HepG2 (cell line): ENCODE results near the gene MYO16. TPM values are rescaled to one million over a fixed set of nuclear protein-coding genes. Genes with fewer than 3 reads are reported as not detected.

Source experiments
- ATAC-seq: fragments of 200-7000 bp; cut with Tn5 transposase; 3 replicates; pipeline ENCODE4 v1.9.1; 2020; ENCODE audit warnings: mild to moderate bottlenecking, moderate library complexity
- BruUV-seq: library from RNA; stranded (reverse); fragments of 400-500 nt; replicated peaks from 2 replicates; lab custom pipeline; 2021; lab: Mats Ljungman, UMichigan
- CTCF ChIA-PET: fragments of 300-600 bp; formaldehyde crosslinking; extraction: SDS; loops from one replicate; lab custom pipeline; 2021; ENCODE audit warnings: low total read pairs, inconsistent platforms, low intra/inter-chr PET ratio; lab: Yijun Ruan, JAX
- POLR2A ChIA-PET: fragments of 350-600 bp; sonication (Branson Sonifier 250); formaldehyde crosslinking; loops from one replicate; lab custom pipeline; 2020; ENCODE audit warnings: antibody characterized with exemption, inconsistent platforms; lab: Yijun Ruan, JAX
- DNase-seq: peaks from one replicate; pipeline ENCODE4 v3.0.0-alpha.2; 2015; ENCODE audit warnings: low spot score
- FAIRE-seq: peaks from 3 replicates; lab custom pipeline; 2011; peaks lifted over from hg19 to GRCh38; lab: Jason Lieb, UNC
- H2AFZ ChIP-seq: one replicate; pipeline ENCODE4 v1.6.1; 2011; ENCODE audit warnings: low read length, inconsistent platforms
- H3K27ac ChIP-seq: fragments of 300-600 bp; 3 replicates; pipeline ENCODE4 v1.8.0; 2011; ENCODE audit warnings: mixed run types, mild to moderate bottlenecking, mixed read lengths, low read length, inconsistent platforms; ENCODE audit not compliant: insufficient read depth; ENCODE audit errors: extremely low read length
- H3K27me3 ChIP-seq, 2 experiments: fragments of 200-600 bp in 1 of 2; 2 replicates in 1 of 2; 3 replicates in 1 of 2; pipeline versions ENCODE4 v1.6.0 to v1.8.0; 2011; ENCODE audit warnings: low read length in 2 of 2, mild to moderate bottlenecking in 2 of 2, moderate library complexity in 2 of 2, inconsistent platforms in 1 of 2; ENCODE audit not compliant: insufficient read depth in 2 of 2, control insufficient read depth in 1 of 2
- H3K36me3 ChIP-seq, 2 experiments: fragments of 200-600 bp in 1 of 2; replicated peaks in 1 of 2; 2 replicates in 1 of 2; 3 replicates in 1 of 2; pipeline versions ENCODE4 v1.5.1 to v1.8.0; 2011; ENCODE audit warnings: low read length in 2 of 2, inconsistent platforms in 1 of 2; ENCODE audit not compliant: insufficient read depth in 2 of 2, control insufficient read depth in 1 of 2
- H3K4me1 ChIP-seq: 2 replicates; pipeline ENCODE4 v1.5.1; 2012; ENCODE audit warnings: low read length, inconsistent platforms; ENCODE audit not compliant: insufficient read depth
- H3K4me2 ChIP-seq: 2 replicates; pipeline ENCODE4 v1.6.0; 2011; ENCODE audit warnings: low read depth, low read length, inconsistent platforms
- H3K4me3 ChIP-seq, 3 experiments: fragments of 200-600 bp in 1 of 3; sonication (generic), shearing (Covaris generic) in 1 of 3; replicated peaks in 1 of 3; 2 replicates each; pipeline ENCODE4 v1.5.1; 2011 to 2016; ENCODE audit warnings: low read length in 3 of 3, inconsistent platforms in 2 of 3, low read depth in 2 of 3, mild to moderate bottlenecking in 2 of 3, control low read depth in 1 of 3, mixed read lengths in 1 of 3; ENCODE audit not compliant: insufficient read depth in 1 of 3
- H3K79me2 ChIP-seq: one replicate; pipeline ENCODE4 v1.6.1; 2011; ENCODE audit warnings: low read length, inconsistent platforms; ENCODE audit not compliant: insufficient read depth
- H3K9ac ChIP-seq: 2 replicates; pipeline ENCODE4 v1.6.0; 2011; ENCODE audit warnings: mild to moderate bottlenecking, low read depth, low read length, inconsistent platforms; ENCODE audit not compliant: insufficient read depth
- H3K9me3 ChIP-seq: 2 replicates; pipeline ENCODE4 v1.5.1; 2012; ENCODE audit warnings: mild to moderate bottlenecking, low read length
- H4K20me1 ChIP-seq: 2 replicates; pipeline ENCODE4 v1.6.0; 2011; ENCODE audit warnings: inconsistent platforms, mild to moderate bottlenecking, low read length, moderate library complexity; ENCODE audit not compliant: insufficient read depth
- HNRNPL ChIP-seq: fragments of 200-400 bp; formaldehyde crosslinking; IDR thresholded peaks from 2 replicates; pipeline ENCODE4 v1.6.1; 2017; ENCODE audit warnings: mild to moderate bottlenecking, low read depth, low read length
- IKZF5 ChIP-seq: IDR thresholded peaks from 2 replicates; pipeline ENCODE4 v1.6.1; 2018; ENCODE audit warnings: missing genetic modification reagents, mild to moderate bottlenecking, missing compliant biosample characterization
- KDM4B ChIP-seq: sonication (generic); formaldehyde crosslinking; IDR thresholded peaks from 2 replicates; pipeline ENCODE4 v1.4.0; 2020; ENCODE audit warnings: missing genetic modification reagents
- NFKBIZ ChIP-seq: IDR thresholded peaks from 2 replicates; pipeline ENCODE4 v1.6.1; 2018; ENCODE audit warnings: missing genetic modification reagents, missing compliant biosample characterization
- RFX5 ChIP-seq: IDR thresholded peaks from 2 replicates; pipeline ENCODE4 v1.6.1; 2011; ENCODE audit warnings: low read depth, low read length, improper control_type of control experiment
- SNAPC5 ChIP-seq: sonication (generic); formaldehyde crosslinking; IDR thresholded peaks from 2 replicates; pipeline ENCODE4 v1.8.1; 2023; ENCODE audit warnings: mild to moderate bottlenecking, missing genetic modification reagents, borderline replicate concordance
- TCF7 ChIP-seq: sonication (generic); IDR thresholded peaks from 2 replicates; pipeline ENCODE4 v1.6.1; 2016; ENCODE audit warnings: antibody characterized with exemption, low read depth
- ZMYM2 ChIP-seq: sonication (generic); formaldehyde crosslinking; IDR thresholded peaks from 2 replicates; pipeline ENCODE4 v1.8.0; 2022; ENCODE audit warnings: mild to moderate bottlenecking, missing genetic modification reagents
- ZNF607 ChIP-seq: sonication (generic); formaldehyde crosslinking; IDR thresholded peaks from 2 replicates; pipeline ENCODE4 v1.5.1; 2020; ENCODE audit warnings: missing genetic modification reagents, mild to moderate bottlenecking, borderline replicate concordance
- ZNF629 ChIP-seq: sonication (generic); formaldehyde crosslinking; conservative IDR thresholded peaks from 2 replicates; pipeline ENCODE4 v1.5.0; 2020; ENCODE audit warnings: missing genetic modification reagents
- ZNF687 ChIP-seq: sonication (generic); formaldehyde crosslinking; IDR thresholded peaks from 2 replicates; pipeline ENCODE4 v1.5.1; 2020; ENCODE audit warnings: mild to moderate bottlenecking, missing genetic modification reagents, moderate library complexity
- WGBS: methylation state at CpG from one replicate; pipeline ENCODE4 v1.1.6; 2017; ENCODE audit warnings: low lambda C conversion rate; 5-methylcytosine and 5-hydroxymethylcytosine counted together
- in situ Hi-C: cut with HindIII; loops from 2 replicates; pipeline ENCODE4 v1.10.0; 2017; ENCODE audit warnings: low pct_unique_long_range_greater_than_20kb; ENCODE audit not compliant: extremely low pct_ligation_motif_present
- intact Hi-C: fragments of 100-400 bp; cut with micrococcal nuclease; formaldehyde crosslinking; loops from one replicate; pipeline ENCODE4 v1.10.0; 2022; ENCODE audit not compliant: unreplicated experiment
- polyA plus RNA-seq, 8 experiments: library from polyadenylated mRNA; depleted of rRNA in 3 of 8; stranded (reverse) in 7 of 8; unstranded in 1 of 8; fragments of >200 nt; fragmentation: Illumina TruSeq in 4 of 8; extraction: Trizol in 4 of 8; gene quantifications; 2 replicates each; pipeline versions ENCODE4 v1.2.1 to v1.2.3, GENCODE V29; 2011 to 2016; ENCODE audit warnings: low read depth in 4 of 8, missing spikeins in 1 of 8, mixed read lengths in 1 of 8; ENCODE audit not compliant: insufficient read depth in 1 of 8
- total RNA-seq, 5 experiments: library from RNA; depleted of rRNA; stranded (reverse); fragments of >200 nt; fragmentation: Illumina TruSeq; extraction: Trizol; gene quantifications; 2 replicates each; pipeline ENCODE4 v1.2.3, GENCODE V29; 2016; ENCODE audit warnings: low read depth in 1 of 5

MYO16 gene
- total and polyA plus RNA-seq, 2 of the 13 experiments (the other 11 are each of a cell fraction or from before 2014, with no cell fraction given) = not detected

- Histone ChIP-seq H3K4me2 (no peak overlapping the region), H3K4me3 (no peak overlapping the region), H3K27ac (no peak overlapping the region), H3K9me3 (no peaks in the 10 kb centered on the region), H2AFZ (no peak overlapping the region), H3K9ac (no peak overlapping the region), H3K27me3 (no peaks in the 10 kb centered on the region; a peak in 2 of 5 replicates), H3K4me1 (no peaks in the 10 kb centered on the region), H3K36me3 (no peaks in the 10 kb centered on the region), H4K20me1 (no peaks in the 10 kb centered on the region), H3K79me2 (no peaks in the 10 kb centered on the region)
- FAIRE-seq (no peak), DNase-seq (no peak), ATAC-seq (no peak)
- TF ChIP-seq NFKBIZ (CRISPR knock-in tag) (no peak), ZNF629 (0 out of 2 replicates have a peak, but pooled peaks have one; percentile 26), KDM4B (no peak), ZNF607 (CRISPR knock-in tag) (no peak), ZMYM2 (CRISPR knock-in tag) (no peak)
- WGBS = 60% methylated on average over 10 of the region's 11 CpGs
- CTCF ChIA-PET = no interaction called here
- POLR2A ChIA-PET = no interaction called here
- intact Hi-C loops (no loop called here), in situ Hi-C loops (no loop called here)
- no TSS peak for BruUV-seq
These were observed 531.7 kb downstream of the MYO16 start for GRCh38 chr13:109160887-109161669.

- CTCF ChIA-PET = no interaction called here
- POLR2A ChIA-PET = no interaction called here
- H3K9ac ChIP-seq = no peak overlapping the region
- no TSS peak for BruUV-seq
- 6% methylated on average over 6 of the region's 7 CpGs for WGBS
- H3K4me1 ChIP-seq = no peaks in the 10 kb centered on the region
- FAIRE-seq (no peak), DNase-seq (no peak), ATAC-seq (no peak)
- in situ Hi-C loops = no loop called here
- H3K4me2 ChIP-seq = no peak overlapping the region
- intact Hi-C loops = no loop called here
- H2AFZ ChIP-seq = no peak overlapping the region
- H3K9me3 ChIP-seq = no peaks in the 10 kb centered on the region
- H3K4me3 ChIP-seq = no peak overlapping the region
- H3K27ac ChIP-seq = no peak overlapping the region
- no peaks in the 10 kb centered on the region for H4K20me1 ChIP-seq
- H3K79me2 ChIP-seq = no peaks in the 10 kb centered on the region
- H3K36me3 ChIP-seq = no peaks in the 10 kb centered on the region
- H3K27me3 ChIP-seq = no peaks in the 10 kb centered on the region; a peak in 2 of 5 replicates
- TF ChIP-seq IKZF5 (CRISPR knock-in tag) (no peak), SNAPC5 (CRISPR knock-in tag) (no peak), HNRNPL (no peak), ZNF687 (no peak), RFX5 (no peak), TCF7 (no peak)
These were observed 533.0 kb downstream of the MYO16 start for GRCh38 chr13:109162248-109163036.
